Gastrocnemius medialis (tissue), 4 donors: Measurements from ENCODE around the gene UQCRC2. TPM values are rescaled to one million over a fixed set of nuclear protein-coding genes. Genes with fewer than 3 reads are reported as not detected.

Experiments used
- ATAC-seq, 2 donors: fragments of 150-250 bp; one replicate each; pipeline ENCODE4 v1.9.1; 2016
- DNase-seq, 2 donors: peaks; one replicate each; pipeline ENCODE4 v3.0.0-alpha.2; 2019
- H3K27ac ChIP-seq, 4 donors: fragments of 200-600 bp; sonication (generic); 1 replicate in 1 of 4; 2 replicates in 3 of 4; pipeline ENCODE4 v1.5.1; 2016 to 2018; ENCODE audit warnings: mild to moderate bottlenecking in 2 of 4, moderate library complexity in 1 of 4
- H3K27me3 ChIP-seq, 3 donors: fragments of 200-600 bp; sonication (generic) in 2 of 3; 1 replicate in 1 of 3; 2 replicates in 2 of 3; pipeline versions ENCODE4 v1.5.1 to v1.6.0; 2016 to 2019; ENCODE audit warnings: mild to moderate bottlenecking in 1 of 3, moderate library complexity in 1 of 3
- H3K36me3 ChIP-seq, 2 donors: fragments of 200-600 bp; sonication (generic) in 1 of 2; one replicate each; pipeline ENCODE4 v1.5.1; 2017 to 2018
- H3K4me1 ChIP-seq, 2 donors: fragments of 200-600 bp; sonication (generic) in 1 of 2; one replicate each; pipeline ENCODE4 v1.5.1; 2016 to 2017; ENCODE audit warnings: mild to moderate bottlenecking in 2 of 2
- H3K4me3 ChIP-seq, 4 donors: fragments of 200-600 bp; sonication (generic) in 3 of 4; 1 replicate in 1 of 4; 2 replicates in 3 of 4; pipeline ENCODE4 v1.5.1; 2016 to 2019; ENCODE audit warnings: mild to moderate bottlenecking in 2 of 4
- H3K9me3 ChIP-seq, 3 donors: fragments of 200-600 bp; sonication (generic) in 2 of 3; 1 replicate in 1 of 3; 2 replicates in 2 of 3; pipeline ENCODE4 v1.5.1; 2016 to 2019
- CTCF ChIP-seq, 5 experiments: fragments of 450-650 bp in 3 of 5; fragments of 200-600 bp in 2 of 5; sonication (generic) in 2 of 5; IDR thresholded peaks in 4 of 5; conservative IDR thresholded peaks in 1 of 5; 1 replicate in 4 of 5; 2 replicates in 1 of 5; pipeline ENCODE4 v1.5.1; 2016 to 2019; ENCODE audit warnings: antibody characterized with exemption in 5 of 5, mild to moderate bottlenecking in 3 of 5, moderate library complexity in 3 of 5
- POLR2A ChIP-seq, 2 donors: fragments of 450-650 bp; IDR thresholded peaks; one replicate each; pipeline ENCODE4 v1.6.1; 2017; ENCODE audit warnings: antibody characterized with exemption in 2 of 2, mild to moderate bottlenecking in 2 of 2, moderate library complexity in 2 of 2
- in situ Hi-C, 4 donors: fragments of 200-750 bp; cut with MboI; loops; one replicate each; pipeline versions ENCODE4 v1.15.0 to v1.8.0; 2017; ENCODE audit warnings: low sequenced_read_pairs in 4 of 4
- intact Hi-C: fragments of 100-400 bp; cut with DNase I; formaldehyde crosslinking; loops from one replicate; pipeline ENCODE4 v1.15.1; 2023; ENCODE audit warnings: low total_unique reads
- total RNA-seq, 4 donors: library from RNA; depleted of rRNA; stranded (reverse); fragments of >200 nt; gene quantifications; one replicate each; pipeline versions ENCODE4 v1.1.0 to v1.2.3, GENCODE V29; 2016

The UQCRC2 gene
- total RNA-seq, 4 donors from 2014 or later: 204 to 335 (median 276) TPM

- in situ Hi-C loops: loop anchor here (10.0 to 25.0 kb wide), 4 partner anchors 69 to 289 kb away; partner anchors contain the start of gene POLR3E (in 4 of the 4)
These were observed 52.6 kb downstream of the UQCRC2 start for GRCh38 chr16:22005746-22006145.

GRCh38 chr16:22006636-22007035, 53.5 kb downstream of the UQCRC2 start:
- no peaks in the 10 kb centered on the region for H3K9me3 ChIP-seq
- intact Hi-C loops: loop anchor here (2.0 kb wide), 1 partner anchor 54 kb away; the partner anchor contains the start of gene UQCRC2
- TF ChIP-seq POLR2A (IDR thresholded peaks at IDR 0.05) (no peak), CTCF (IDR thresholded peaks at IDR 0.05 in 4 of 5, conservative IDR thresholded peaks at IDR 0.05 in 1 of 5) (no peak)
- no peaks in the 10 kb centered on the region for H3K36me3 ChIP-seq
- no peak for ATAC-seq
- no peak for DNase-seq
- in situ Hi-C loops: loop anchor here (10.0 to 25.0 kb wide), 4 partner anchors 68 to 288 kb away; partner anchors contain the start of gene POLR3E (in 4 of the 4)
- H3K27ac ChIP-seq: peak overlapping the region; percentile 85 to 88 (median 88)
- peak overlapping the region in 2 of 4 donors; percentile 60 to 76 for H3K4me3 ChIP-seq
- peaks cover 20 to 30% of the 10 kb centered on the region in 2 donors for H3K4me1 ChIP-seq
- no peaks in the 10 kb centered on the region for H3K27me3 ChIP-seq

More at GRCh38 chr16:22005746-22006145, 52.6 kb downstream of the UQCRC2 start:
- Histone ChIP-seq H3K4me3 (no peak overlapping the region), H3K4me1 (peaks cover 20 to 30% of the 10 kb centered on the region in 2 donors), H3K27me3 (no peaks in the 10 kb centered on the region), H3K27ac (no peak overlapping the region), H3K36me3 (no peaks in the 10 kb centered on the region), H3K9me3 (no peaks in the 10 kb centered on the region)
- ATAC-seq (no peak), DNase-seq (no peak)
- no peak for TF ChIP-seq POLR2A (IDR thresholded peaks at IDR 0.05)
- no peak for TF ChIP-seq CTCF (IDR thresholded peaks at IDR 0.05 in 4 of 5, conservative IDR thresholded peaks at IDR 0.05 in 1 of 5)
- intact Hi-C loops: loop anchor here (2.0 kb wide), 1 partner anchor 53 kb away; the partner anchor contains the start of gene UQCRC2

DNA sequence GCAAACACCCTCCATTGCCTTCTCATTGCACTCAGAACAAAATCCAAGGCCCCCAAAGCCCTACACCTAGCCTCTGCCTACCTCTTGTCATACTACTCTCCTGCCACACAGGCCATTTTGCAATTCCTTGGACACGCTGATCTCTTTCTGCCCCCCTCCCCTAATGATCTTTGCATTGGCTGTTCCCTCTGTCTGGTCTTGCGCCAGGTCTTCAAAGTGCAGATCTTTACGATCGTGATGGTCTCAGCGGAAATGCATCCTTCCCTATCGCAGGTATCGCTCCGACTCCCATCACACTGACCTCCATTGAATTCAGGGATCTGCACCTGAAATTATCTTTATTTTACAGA, 54.0 kb downstream of the UQCRC2 start:
- peak; percentile 2 to 4 for ATAC-seq
- in situ Hi-C loops (loop anchor here (10.0 to 25.0 kb wide), 4 partner anchors 68 to 288 kb away; partner anchors contain the start of gene POLR3E (in 4 of the 4)), intact Hi-C loops (loop anchor here (2.0 kb wide), 1 partner anchor 54 kb away; the partner anchor contains the start of gene UQCRC2)
- H3K27me3 ChIP-seq: no peaks in the 10 kb centered on the region
- TF ChIP-seq POLR2A (IDR thresholded peaks at IDR 0.05) (no peak), CTCF (IDR thresholded peaks at IDR 0.05 in 4 of 5, conservative IDR thresholded peaks at IDR 0.05 in 1 of 5) (no peak)
- peak overlapping the region; percentile 85 to 88 (median 88) for H3K27ac ChIP-seq
- peaks cover 20 to 30% of the 10 kb centered on the region in 2 donors for H3K4me1 ChIP-seq
- no peaks in the 10 kb centered on the region for H3K36me3 ChIP-seq
- peak overlapping the region; percentile 60 to 99 (median 74) for H3K4me3 ChIP-seq
- DNase-seq: no peak
- no peaks in the 10 kb centered on the region for H3K9me3 ChIP-seq

DNA sequence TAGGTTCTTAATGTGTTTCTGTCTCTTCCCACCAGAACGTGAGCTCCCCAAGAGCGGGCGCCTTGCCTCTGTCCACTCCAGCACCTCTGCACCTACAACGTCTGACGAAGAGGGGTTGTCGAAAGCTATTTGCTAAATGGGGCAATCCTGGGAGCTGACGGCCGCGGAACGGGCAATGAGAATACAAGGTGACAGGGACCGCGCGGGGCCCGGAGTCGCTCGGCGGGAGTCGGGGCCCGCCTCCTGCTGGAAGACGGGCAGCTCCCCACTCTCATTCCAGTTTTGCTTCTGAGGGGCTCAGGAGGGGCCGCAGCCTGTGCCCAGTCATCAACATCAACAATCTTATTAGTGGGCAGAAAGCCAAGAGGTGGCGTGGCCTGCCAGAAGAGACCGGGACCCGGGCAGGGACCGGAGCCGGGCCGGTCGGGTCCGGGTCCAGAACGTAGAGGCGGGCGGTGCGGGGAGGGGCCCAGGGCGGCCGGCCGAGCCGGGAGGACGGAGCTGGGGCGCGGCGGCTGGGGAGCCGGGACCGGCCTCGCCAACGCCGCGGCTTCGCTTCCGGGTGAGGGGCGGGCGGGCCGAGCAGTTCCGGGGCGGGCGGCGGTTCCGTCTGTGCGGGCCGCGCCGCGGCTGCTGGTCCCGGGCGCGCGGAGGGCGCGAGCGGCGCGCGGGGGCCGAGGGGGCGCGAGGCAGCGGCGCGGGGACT, 54.5 kb downstream of the UQCRC2 start, which contains the start of gene MOSMO:
Gene MOSMO, plus strand, starts transcription at position 603 of the 706 bp plus-strand sequence. CDS start 191 bp downstream, outside the sequence.
- H3K4me1 ChIP-seq: peaks cover 20 to 30% of the 10 kb centered on the region in 2 donors
- no peaks in the 10 kb centered on the region for H3K27me3 ChIP-seq
- peak within 1 kb of the TSS; percentile 85 to 88 (median 88) for H3K27ac ChIP-seq
- DNase-seq: peak; percentile 47 to 67
- H3K9me3 ChIP-seq: no peaks in the 10 kb centered on the region
- peak within 1 kb of the TSS; percentile 93 to 100 (median 98) for H3K4me3 ChIP-seq
- peak; percentile 91 to 92 for ATAC-seq
- intact Hi-C loops: loop anchor here (2.0 kb wide), 2 partner anchors 55 to 289 kb away; partner anchors contain the start of genes POLR3E and UQCRC2
- peak in 2 of 5 experiments; percentile 6 to 17 for TF ChIP-seq CTCF (IDR thresholded peaks at IDR 0.05 in 4 of 5, conservative IDR thresholded peaks at IDR 0.05 in 1 of 5)
- peak; percentile 64 to 82 for TF ChIP-seq POLR2A (IDR thresholded peaks at IDR 0.05)
- H3K36me3 ChIP-seq: no peaks in the 10 kb centered on the region
- in situ Hi-C loops: loop anchor here (10.0 to 25.0 kb wide), 4 partner anchors 67 to 287 kb away; partner anchors contain the start of gene POLR3E (in 4 of the 4)
